C4-2B (cell line): Measurements from ENCODE around the gene CHN1.

Experiments
- H3K27ac ChIP-seq: fragments of 450-650 bp; 2 replicates; pipeline ENCODE4 v1.5.1; 2017
- ZFX ChIP-seq: fragments of 450-650 bp; IDR thresholded peaks from 2 replicates; pipeline ENCODE4 v1.6.1; 2017
- TF ChIP-seq, protein P1 (sequence below): fragments of 450-650 bp; conservative IDR thresholded peaks from 2 replicates; pipeline ENCODE4 v1.5.1; 2017; ENCODE audit warnings: mild to moderate bottlenecking

CHN1 gene

DNA sequence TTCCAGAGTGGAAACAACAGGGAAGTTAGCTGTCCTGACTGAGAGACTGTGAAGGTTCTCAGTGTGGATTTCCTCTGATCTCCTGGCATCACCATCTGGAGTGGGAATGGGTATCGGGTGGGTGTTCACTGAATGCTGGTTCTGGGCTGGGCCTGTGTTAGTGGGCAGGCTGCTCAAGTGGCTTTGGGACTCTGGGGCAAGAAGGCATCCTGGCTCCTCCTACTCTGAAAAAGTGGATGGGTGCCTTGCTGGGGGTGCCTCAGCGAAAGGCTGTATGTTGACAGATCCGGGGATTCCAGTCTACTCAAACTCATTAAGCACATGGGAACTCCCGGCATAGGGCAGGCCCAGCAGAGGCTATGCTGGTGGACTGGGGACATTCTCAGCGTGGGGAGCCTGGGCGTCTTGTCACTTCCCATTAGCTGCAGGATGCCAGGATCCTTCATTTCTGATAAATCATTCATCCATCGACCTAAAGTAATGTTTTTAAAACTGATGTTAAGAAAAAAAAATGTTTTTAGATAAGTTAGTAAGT is 213.4 kb downstream of the CHN1 start:
- TF ChIP-seq, protein P1, sequence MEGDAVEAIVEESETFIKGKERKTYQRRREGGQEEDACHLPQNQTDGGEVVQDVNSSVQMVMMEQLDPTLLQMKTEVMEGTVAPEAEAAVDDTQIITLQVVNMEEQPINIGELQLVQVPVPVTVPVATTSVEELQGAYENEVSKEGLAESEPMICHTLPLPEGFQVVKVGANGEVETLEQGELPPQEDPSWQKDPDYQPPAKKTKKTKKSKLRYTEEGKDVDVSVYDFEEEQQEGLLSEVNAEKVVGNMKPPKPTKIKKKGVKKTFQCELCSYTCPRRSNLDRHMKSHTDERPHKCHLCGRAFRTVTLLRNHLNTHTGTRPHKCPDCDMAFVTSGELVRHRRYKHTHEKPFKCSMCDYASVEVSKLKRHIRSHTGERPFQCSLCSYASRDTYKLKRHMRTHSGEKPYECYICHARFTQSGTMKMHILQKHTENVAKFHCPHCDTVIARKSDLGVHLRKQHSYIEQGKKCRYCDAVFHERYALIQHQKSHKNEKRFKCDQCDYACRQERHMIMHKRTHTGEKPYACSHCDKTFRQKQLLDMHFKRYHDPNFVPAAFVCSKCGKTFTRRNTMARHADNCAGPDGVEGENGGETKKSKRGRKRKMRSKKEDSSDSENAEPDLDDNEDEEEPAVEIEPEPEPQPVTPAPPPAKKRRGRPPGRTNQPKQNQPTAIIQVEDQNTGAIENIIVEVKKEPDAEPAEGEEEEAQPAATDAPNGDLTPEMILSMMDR, result no peak
- TF ChIP-seq ZFX, result no peak
- H3K27ac ChIP-seq, result no peak overlapping the region

DNA sequence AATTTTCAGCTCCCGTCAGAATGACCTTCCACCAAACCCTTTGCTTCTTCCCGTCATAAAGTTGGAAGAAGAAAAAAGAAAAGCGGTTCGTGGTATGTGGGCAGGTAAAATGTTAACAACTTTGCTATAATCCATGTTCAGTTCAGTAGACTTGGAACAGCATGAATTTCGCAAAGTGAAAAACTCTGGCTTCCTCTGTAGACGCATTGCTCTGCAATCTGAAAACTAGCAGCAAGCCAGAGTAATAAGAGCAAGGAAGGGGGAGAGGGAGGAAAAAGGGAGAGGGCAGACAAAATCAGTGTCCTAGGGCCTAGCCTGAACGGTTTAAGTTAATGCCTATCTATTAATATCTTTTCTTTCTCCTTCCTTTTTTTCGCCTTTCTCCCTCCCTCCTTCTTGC is 214.2 kb downstream of the CHN1 start:
- no peak overlapping the region for H3K27ac ChIP-seq
- TF ChIP-seq, protein P1, result no peak
- TF ChIP-seq ZFX, result no peak

DNA sequence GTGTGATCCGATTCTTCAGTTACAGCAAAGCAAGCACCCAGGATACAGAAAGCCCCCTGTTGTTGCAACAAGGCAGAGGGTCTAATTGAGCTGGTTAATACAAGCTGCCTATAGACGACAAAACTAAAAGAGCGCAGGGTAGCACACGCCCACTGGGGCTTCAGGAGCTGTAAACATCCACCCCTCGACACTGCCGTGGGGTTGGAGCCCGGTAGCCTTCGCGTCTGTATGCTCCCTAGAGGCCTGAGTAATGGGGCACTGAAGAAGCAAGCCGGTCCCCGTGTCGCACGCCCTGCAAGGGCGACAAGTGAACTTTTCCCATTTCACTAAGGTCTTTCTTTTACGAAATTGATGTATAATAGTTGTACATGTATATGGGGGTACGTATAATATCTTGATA is 216.2 kb downstream of the CHN1 start:
- H3K27ac ChIP-seq, result no peak overlapping the region
- TF ChIP-seq, protein P1, result no peak
- no peak for TF ChIP-seq ZFX

DNA sequence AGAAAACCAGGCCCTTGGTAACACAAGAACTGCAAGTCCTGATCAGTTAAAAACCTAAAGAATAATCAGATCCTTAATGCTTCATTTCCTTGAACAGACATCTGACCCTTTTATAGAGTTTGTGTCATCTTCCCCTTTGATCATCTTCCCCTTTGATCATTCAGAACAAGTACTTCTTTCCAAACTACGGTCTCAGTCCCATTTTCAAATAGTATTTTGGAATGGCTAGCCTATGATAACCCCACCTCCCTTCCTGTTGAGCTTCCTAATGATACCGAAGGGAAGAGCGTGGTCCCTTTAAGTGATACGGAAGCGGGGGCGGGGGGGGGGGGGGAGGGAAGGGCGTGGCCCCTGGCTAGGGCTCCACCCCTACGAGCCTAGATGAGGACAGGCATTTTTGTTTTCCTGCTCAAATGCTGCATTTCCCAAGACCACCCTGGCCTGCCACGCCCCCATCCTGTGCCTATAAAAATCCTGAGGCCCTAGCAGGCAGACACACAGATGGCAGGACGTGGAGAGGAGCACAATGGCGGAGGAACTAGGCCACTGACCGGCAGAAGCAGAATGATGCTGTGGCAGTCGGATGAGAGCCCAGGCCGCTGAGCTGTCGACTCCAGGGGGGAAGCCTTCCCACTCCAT is 216.8 kb downstream of the CHN1 start:
- no peak overlapping the region for H3K27ac ChIP-seq
- TF ChIP-seq, protein P1, result no peak
- no peak for TF ChIP-seq ZFX

DNA sequence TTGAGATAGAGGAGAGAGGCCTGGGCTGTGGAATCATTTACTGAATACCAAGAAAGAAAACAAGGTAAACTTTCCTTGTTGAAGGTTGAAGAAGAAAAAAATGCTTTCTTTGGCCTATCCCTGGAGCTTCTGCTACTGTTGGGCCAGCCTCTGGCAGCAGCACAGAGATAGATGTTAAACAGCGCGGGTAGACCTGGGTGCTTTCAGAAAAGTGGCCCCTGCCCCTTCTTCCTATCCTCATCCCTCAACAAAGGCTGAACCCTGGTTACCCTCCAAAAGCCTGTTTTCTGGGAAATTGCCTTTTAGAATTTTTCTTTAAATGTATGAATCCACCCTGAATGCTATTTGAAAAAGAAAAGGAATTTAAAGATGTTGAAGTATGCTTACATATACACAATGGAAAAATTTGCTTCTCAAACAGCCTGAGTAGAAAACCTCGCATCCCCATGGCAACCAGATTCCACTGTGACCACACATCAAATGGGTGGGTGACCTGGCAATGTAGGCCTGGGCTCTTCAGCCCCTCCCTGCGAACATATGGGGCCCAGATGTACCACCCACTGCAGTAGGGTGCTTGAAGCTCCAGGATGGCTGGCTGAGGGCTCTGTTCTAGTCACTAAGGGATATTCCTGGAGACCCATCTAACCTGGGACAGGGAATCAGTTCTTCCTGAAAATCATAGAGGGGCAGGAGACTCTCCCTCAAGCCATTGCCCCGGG is 217.5 kb downstream of the CHN1 start:
- TF ChIP-seq, protein P1, result no peak
- no peak for TF ChIP-seq ZFX
- no peak overlapping the region for H3K27ac ChIP-seq

DNA sequence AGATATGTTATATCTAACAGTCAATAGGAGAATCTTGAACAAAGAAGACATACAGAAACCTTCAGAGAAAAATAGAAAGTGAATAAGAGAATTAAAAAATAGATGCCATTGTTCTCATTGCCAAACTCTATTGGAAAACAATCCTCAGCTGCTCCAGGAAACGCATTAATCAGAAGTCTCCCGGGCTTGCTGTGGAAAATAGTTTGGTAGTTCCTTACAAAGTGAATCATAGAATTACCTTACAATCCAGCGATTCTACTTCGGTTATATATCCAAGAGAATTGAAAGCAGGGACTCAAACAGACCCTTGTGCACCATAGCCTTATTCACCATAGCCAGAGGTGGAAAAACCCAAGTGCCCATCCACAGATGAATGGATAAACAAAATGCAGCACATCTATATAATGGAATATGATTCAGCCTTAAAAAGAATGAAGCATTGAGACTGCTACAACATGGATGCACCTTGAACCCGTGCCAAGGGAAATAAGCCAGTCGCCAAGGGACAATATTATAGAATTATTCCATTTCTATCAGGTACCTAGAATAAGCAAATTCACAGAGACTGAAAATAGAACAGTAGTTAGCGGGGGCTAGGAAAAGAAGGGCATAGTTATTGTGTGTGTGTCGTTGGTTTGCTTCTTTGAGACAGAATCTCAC is 219.0 kb downstream of the CHN1 start:
- no peak overlapping the region for H3K27ac ChIP-seq
- no peak for TF ChIP-seq ZFX
- TF ChIP-seq, protein P1, result no peak

DNA sequence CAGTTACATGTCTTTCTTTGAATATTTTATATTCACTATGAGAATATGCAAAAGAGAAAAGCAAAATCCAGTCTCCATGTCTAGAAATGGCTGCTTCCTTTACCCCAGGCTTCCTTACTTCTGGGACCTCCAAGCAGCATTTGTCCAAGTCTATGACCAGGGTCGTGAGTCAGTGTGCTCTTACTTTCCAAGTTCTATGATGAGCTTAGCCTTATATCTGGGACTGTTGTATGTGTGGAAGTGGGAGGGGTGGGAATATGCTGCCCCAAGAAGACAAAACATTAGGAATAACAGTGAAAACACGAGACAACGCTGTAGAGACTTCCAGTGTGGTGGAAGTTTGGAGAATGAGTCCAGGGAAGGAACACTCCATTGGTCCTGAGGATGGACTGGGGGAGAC is 219.7 kb downstream of the CHN1 start:
- TF ChIP-seq, protein P1, result no peak
- TF ChIP-seq ZFX, result no peak
- H3K27ac ChIP-seq, result no peak overlapping the region
